Testis (tissue), 2 donors: ENCODE data around the gene SAP30BP.

Experiments used
- CTCF ChIP-seq, 3 experiments: fragments of 450-650 bp in 2 of 3; fragments of 200-600 bp in 1 of 3; sonication (generic) in 1 of 3; IDR thresholded peaks; one replicate each; pipeline ENCODE4 v1.5.1; 2016 to 2019; ENCODE audit warnings: antibody characterized with exemption in 3 of 3, mild to moderate bottlenecking in 2 of 3, moderate library complexity in 1 of 3
- POLR2A ChIP-seq: fragments of 450-650 bp; IDR thresholded peaks from one replicate; pipeline ENCODE4 v1.6.1; 2017; ENCODE audit warnings: antibody characterized with exemption, mild to moderate bottlenecking, moderate library complexity

- TF ChIP-seq CTCF (IDR thresholded peaks at IDR 0.05) (no peak), POLR2A (no peak)
These were observed 85.8 kb downstream of the SAP30BP start for GRCh38 chr17:75752802-75753513.
